Epithelial cell of prostate (primary cell): Measurements from ENCODE around the gene STARD8.

Source experiments
- DNase-seq: peaks from one replicate; pipeline ENCODE4 v3.0.0-alpha.2; 2011; ENCODE audit warnings: low read depth, low spot score
- H3K27ac ChIP-seq: fragments of 450-650 bp; 2 replicates; pipeline ENCODE4 v1.5.1; 2017; ENCODE audit warnings: mild to moderate bottlenecking

The STARD8 gene

DNA sequence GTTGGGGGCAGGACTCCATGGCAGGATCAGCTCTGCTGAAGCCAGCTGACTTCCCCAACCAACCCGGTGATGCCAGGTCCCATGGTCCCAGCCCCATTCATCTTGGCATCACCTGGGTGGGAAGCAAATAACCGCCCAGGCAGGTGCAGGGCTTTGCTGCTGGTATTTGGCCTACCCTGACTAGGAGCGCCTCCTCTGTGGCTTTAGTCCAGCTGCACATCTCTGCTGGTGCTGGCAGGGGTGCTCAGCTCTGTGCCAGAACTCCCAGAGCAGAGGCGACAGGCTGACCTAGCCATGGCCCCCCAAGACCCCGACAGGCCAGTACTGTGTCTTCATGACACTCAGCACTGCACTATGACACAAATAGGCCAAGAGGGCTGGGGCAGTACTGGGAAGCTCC lies 64.4 kb downstream of the STARD8 start:
- H3K27ac ChIP-seq = no peak overlapping the region

GRCh38 chrX:68714856-68715255 lies 67.4 kb downstream of the STARD8 start:
- DNase-seq = no peak
- no peak overlapping the region for H3K27ac ChIP-seq

More for the DNA sequence above, 64.4 kb downstream of the STARD8 start:
- no peak for DNase-seq

- H3K27ac ChIP-seq = no peak overlapping the region
- DNase-seq = no peak
Observed at GRCh38 chrX:68717196-68717595, 69.7 kb downstream of the STARD8 start.

DNA sequence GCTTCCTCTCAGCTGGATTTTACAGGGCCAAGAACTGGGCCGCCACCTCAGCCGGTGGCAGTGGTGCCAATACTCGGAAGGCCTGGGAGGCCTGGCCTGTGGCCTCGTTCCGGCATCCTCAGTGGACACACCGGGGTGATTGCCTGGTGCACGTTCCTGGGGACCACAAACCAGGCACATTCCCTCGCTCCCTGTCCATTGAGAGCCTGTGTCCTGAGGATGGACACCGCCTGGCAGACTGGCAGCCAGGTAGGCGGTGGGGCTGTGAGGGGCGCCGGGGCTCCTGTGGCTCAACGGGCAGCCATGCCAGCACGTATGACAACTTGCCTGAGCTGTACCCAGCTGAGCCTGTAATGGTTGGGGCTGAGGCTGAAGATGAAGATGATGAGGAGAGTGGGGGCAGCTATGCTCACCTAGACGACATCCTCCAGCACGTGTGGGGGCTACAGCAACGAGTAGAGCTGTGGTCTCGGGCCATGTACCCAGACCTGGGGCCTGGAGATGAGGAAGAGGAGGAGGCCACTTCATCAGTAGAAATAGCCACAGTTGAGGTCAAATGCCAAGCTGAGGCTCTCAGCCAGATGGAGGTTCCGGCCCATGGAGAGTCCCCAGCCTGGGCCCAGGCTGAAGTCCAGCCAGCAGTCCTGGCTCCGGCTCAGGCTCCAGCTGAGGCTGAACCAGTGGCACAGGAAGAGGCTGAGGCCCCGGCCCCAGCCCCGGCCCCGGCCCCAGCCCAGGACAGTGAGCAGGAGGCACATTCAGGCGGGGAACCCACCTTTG lies 70.4 kb downstream of the STARD8 start:
- H3K27ac ChIP-seq = no peak overlapping the region
- DNase-seq = no peak

DNA sequence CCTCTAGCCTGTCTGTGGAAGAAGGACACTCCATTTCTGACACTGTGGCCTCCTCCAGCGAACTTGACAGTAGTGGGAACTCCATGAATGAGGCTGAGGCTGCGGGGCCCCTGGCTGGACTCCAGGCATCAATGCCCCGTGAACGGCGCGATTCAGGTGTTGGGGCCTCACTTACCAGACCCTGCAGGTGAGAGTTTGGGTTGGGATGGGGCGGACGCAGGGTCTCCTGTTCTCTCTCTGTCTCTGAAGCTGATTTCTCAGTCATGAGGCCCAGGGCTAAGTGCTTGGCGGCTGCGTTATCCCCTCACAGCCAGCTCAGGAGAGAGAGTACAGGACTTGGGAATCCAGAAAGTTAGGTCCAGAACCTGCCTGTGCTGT lies 71.0 kb downstream of the STARD8 start:
- DNase-seq = no peak
- H3K27ac ChIP-seq = no peak overlapping the region

DNA sequence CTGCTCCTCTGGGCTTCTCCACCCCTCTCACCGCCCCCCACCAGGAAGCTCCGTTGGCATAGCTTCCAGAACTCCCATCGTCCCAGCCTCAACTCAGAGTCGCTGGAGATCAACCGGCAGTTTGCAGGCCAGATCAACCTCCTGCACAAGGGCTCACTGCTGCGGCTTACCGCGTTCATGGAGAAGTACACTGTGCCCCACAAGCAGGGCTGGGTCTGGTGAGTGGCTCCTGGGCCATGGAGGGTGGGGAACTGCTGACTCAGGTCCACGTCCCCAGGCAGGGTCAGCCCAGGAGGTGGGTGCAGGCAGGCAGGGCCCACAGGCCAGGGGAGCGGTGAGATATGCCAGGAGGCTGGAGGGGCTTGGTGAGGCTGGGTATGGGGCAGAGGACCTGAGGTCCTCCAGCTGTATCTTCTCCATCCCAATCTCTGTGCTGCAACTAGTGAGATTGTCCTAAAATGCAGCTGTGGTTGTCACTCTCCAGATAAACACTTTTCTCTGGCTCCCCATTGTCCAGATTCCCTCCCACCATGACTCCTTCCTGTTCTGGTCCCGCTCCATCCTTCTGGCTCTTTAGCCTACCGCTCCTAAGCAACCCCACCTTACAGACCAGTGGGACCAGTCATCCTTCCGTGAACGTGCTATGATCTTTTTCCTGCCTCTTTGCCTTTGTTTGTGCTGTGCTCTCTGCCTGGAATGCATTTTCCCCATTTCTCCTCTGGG lies 71.9 kb downstream of the STARD8 start:
- no peak for DNase-seq
- no peak overlapping the region for H3K27ac ChIP-seq

DNA sequence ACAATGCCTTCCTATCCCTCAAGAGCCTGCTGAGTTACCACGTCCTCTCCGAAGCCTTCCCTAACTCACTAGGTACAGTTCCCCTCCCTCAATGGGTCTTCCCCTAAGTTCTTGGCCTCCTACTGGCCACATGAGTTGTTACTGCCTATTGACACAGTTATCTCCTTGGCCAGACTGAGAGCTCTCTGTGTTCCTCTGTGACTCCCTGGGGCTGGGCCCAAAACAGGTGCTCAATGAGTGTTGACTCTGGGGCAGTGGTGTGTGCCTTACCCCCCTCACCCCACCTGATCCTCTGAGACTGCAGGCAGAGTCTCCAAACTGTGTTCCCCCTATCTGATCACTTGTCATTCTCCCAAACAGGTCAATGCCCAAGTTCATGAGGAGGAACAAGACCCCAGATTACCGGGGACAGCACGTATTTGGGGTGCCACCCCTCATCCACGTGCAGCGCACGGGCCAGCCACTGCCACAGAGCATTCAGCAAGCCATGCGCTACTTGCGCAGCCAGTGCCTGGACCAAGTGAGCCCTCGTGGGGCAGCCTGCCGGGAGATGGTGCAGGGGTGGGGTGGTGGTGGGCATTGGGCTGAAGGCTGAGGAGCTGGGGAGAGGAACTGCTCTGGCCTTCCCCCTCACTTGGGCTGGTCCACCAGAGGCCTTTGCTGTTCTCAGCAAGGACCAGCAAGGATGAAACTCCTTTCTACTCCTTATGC lies 72.6 kb downstream of the STARD8 start:
- no peak for DNase-seq
- H3K27ac ChIP-seq = no peak overlapping the region

GRCh38 chrX:68720851-68721250 lies 73.4 kb downstream of the STARD8 start:
- DNase-seq = no peak
- H3K27ac ChIP-seq = no peak overlapping the region

GRCh38 chrX:68721546-68721945 lies 74.1 kb downstream of the STARD8 start:
- no peak overlapping the region for H3K27ac ChIP-seq
- no peak for DNase-seq

- no peak for DNase-seq
- H3K27ac ChIP-seq = no peak overlapping the region
Observed at GRCh38 chrX:68721991-68722860, 74.8 kb downstream of the STARD8 start.

DNA sequence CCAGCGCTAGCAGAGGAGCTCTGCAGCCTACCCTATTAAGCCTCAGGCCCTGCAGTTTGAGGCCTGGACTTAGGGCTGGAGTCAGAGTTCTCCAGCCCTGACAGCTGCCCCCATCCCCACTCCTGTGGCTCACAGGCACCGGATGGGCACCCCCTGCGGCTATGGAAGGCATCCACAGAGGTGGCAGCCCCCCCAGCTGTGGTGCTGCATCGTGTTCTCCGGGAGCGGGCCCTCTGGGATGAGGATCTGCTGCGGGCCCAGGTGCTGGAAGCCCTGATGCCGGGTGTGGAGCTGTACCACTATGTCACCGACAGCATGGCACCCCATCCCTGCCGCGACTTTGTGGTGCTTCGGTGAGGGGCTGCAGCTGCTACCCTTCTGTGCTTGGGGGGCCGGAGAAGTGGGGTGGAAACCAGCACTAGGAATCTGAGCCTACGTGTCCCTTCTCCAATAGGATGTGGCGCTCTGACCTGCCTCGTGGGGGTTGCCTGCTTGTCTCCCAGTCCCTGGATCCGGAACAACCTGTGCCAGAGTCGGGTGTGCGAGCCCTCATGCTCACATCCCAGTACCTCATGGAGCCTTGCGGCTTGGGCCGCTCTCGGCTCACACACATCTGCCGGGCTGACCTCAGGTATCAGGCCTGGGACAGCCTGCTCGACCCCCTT lies 76.2 kb downstream of the STARD8 start:
- DNase-seq = no peak
- H3K27ac ChIP-seq = no peak overlapping the region

DNA sequence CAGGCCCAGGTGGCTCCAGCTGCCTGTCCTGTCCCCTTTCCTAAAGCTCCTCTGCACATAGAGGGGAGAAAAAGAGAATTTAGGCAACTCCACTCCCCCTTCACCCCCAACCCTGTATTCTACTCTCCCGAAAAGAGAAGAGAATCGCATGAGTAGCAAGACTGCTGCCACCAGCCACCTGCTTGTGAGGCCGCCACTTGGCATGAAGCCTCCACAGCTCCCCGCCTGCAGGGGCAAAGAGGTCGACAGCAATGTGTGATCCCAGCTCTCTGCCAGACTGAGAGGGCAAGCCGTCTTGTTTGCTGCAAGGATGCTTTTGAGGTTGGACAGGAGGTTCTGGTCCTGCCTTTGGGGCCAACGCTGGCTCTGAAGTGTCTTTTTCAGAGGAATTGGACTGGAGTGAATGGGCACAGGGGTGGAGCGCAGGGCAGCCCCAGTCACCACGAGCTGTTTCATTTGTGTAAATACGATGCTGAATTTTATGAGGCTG lies 77.1 kb downstream of the STARD8 start:
- H3K27ac ChIP-seq = no peak overlapping the region
- DNase-seq = no peak

DNA sequence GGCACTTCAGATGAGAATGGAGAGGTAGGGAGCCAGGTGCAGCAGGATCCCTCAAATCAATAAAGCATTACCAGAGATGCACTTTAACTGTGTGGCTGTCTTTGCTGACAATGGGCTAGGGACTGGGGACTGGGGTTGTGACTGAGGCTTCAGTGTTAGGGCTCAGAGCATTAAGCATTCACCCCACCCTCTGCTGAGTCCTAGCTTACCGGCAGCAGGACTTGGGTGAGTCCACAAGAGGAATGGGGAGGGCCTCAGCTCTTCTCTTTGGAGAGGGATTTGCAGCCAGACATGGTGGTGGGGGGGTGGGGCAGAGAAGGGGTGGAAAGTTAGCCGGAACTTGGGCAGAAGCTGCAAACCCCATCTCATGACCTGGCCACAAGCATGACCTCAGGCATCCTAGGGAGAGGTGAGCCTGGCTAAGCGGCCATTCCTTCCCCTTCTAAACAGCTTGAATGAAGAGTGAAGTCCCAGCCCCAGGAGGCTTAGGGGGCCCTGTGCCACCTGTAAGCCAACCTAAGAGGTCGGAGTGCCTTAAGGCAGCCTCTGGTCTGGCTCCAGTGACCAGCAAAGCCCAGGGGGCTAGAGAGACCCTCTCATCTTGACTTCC lies 78.4 kb downstream of the STARD8 start:
- no peak for DNase-seq
- no peak overlapping the region for H3K27ac ChIP-seq

DNA sequence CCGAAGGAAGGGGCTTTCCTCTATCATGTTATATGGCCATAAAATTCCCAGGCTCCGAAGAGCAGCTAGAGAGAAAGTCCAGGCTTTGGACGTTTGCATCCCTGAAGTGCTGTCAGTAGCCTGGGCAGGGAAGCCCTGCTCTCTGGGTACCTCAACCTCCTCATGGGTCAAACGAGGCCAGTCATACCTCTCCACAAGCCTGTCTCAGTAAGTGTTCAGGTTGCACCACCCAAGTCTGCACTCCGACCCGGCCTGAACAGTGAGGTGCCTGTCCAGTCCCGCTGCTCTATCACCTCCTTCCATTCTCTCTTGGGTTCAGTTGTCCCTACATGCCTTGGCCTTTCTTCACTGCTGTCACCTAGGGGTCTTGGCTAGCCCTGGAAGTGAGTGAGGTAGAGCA lies 78.9 kb downstream of the STARD8 start:
- no peak for DNase-seq
- no peak overlapping the region for H3K27ac ChIP-seq

DNA sequence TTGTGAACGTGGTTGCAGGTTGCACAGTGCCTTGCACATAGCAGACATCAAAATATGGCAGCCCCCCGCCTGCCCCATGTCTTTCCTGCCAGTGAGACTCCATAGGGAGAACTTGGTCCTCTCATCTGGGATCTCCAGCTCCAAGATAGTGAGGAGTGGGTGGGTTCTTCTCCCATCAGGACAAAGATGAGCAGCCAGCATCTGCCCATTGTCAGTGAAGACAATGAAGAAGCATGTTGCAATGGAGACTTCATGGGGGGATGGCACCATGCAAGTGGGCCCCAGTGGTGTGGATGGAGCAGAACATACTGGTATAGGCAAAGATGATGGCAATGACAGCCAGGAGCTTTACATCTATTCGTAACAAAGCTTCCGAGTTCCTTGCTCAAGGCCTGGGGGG lies 80.2 kb downstream of the STARD8 start:
- no peak for DNase-seq
- no peak overlapping the region for H3K27ac ChIP-seq

GRCh38 chrX:68728186-68728585 lies 80.7 kb downstream of the STARD8 start:
- DNase-seq = no peak
- no peak overlapping the region for H3K27ac ChIP-seq

DNA sequence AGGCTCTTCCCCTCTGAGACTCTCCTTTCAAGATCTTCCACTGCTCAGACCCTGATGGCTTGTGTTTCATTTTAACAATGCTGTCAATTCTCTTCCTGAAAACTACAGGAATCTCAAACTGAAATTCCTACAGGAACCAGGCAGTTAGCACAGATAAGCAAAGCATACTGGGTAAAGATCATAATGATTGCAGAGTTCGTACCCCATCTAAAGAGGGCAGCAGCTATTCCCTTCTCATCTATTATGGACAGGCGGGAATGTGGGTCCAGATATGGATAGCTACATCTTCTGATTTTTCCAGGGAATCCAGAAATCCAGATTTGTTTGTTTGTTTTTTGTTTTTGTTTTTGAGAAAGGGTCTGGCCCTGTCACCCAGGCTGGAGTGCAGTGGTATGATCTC lies 83.8 kb downstream of the STARD8 start:
- no peak overlapping the region for H3K27ac ChIP-seq
- DNase-seq = no peak

DNA sequence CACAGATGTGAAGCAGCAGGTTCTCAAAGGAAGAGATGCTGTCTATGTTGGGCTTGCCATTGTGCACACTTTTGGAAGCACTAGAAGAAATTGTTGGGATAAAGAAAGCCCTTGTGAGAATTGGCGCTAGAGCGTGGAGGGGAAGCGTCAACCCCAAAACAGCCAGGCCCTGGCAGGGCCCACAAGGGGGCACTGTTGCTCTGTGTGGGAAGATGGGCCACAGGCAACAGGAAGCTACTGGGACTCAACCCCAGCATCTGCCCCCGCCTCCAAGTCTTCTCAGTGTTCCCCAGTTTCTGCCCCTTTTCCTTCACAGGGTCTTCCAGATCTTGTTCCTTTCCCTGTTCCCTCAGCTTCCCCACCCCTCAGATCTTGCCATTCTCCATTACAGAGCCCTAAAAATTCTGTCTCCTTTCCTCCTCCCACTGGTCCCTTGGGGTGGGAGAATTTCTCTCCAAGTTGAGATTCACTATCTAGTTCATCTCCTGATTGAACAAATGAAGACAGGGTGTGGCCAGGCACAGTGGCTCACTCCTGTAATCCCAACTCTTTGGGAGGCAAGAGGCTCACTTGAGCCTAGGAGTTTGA lies 85.5 kb downstream of the STARD8 start:
- H3K27ac ChIP-seq = no peak overlapping the region
- DNase-seq = peak; percentile 0

GRCh38 chrX:68735266-68735665 lies 87.8 kb downstream of the STARD8 start:
- no peak for DNase-seq
- H3K27ac ChIP-seq = no peak overlapping the region
